Effector memory CD4-positive, alpha-beta T cell (primary cell): ENCODE results near the gene TPGS2.

ENCODE experiments used
- DNase-seq, 3 donors: peaks; one replicate each; pipeline ENCODE4 v3.0.0-alpha.2; 2020
- H3K27ac ChIP-seq: 2 replicates; pipeline ENCODE4 v1.7.0; 2013; ENCODE audit warnings: mild to moderate bottlenecking, low read length, moderate library complexity; ENCODE audit not compliant: insufficient read depth, poor library complexity, severe bottlenecking
- H3K27me3 ChIP-seq: replicated peaks from 2 replicates; pipeline ENCODE4 v1.7.0; 2013; ENCODE audit warnings: mild to moderate bottlenecking, low read length; ENCODE audit not compliant: insufficient read depth, control insufficient read depth, poor library complexity, severe bottlenecking
- H3K36me3 ChIP-seq: 2 replicates; pipeline ENCODE4 v1.7.0; 2013; ENCODE audit warnings: mild to moderate bottlenecking, low read length, moderate library complexity; ENCODE audit not compliant: control insufficient read depth, insufficient read depth
- H3K4me1 ChIP-seq: 2 replicates; pipeline ENCODE4 v1.7.0; 2013; ENCODE audit warnings: low read length, mild to moderate bottlenecking; ENCODE audit not compliant: control insufficient read depth, insufficient read depth, poor library complexity, severe bottlenecking
- H3K4me3 ChIP-seq: 2 replicates; pipeline ENCODE4 v1.7.0; 2013; ENCODE audit warnings: low read length, low read depth, mild to moderate bottlenecking; ENCODE audit not compliant: insufficient read depth, poor library complexity, severe bottlenecking
- H3K9me3 ChIP-seq: 2 replicates; pipeline ENCODE4 v1.7.0; 2013; ENCODE audit warnings: mild to moderate bottlenecking, low read length, moderate library complexity; ENCODE audit not compliant: control insufficient read depth

The TPGS2 gene

GRCh38 chr18:36786686-36787085 is 42.1 kb downstream of the TPGS2 start:
- Histone ChIP-seq H3K27ac (no peak overlapping the region), H3K27me3 (no peaks in the 10 kb centered on the region), H3K4me1 (no peaks in the 10 kb centered on the region), H3K4me3 (no peak overlapping the region), H3K9me3 (no peaks in the 10 kb centered on the region), H3K36me3 (peaks cover 9% of the 10 kb centered on the region)
- DNase-seq = no peak

DNA sequence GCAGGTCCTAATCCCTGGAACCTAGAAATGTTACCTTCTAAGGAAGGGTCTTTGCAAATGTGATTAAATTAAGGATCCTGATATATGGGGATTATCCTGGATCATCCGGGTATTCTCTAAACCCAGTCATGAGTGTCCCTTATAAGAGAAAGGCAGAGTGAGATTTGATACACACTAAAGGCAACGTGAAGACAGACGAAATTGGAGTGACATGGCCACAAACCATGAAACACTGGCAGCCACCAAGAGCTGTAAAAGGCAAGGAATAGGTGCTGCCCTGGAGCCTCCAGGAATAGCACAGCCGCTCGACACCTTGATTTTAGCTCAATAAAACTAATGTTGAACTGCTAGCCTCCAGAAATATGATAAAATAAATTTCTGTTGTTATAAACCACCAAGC is 45.0 kb downstream of the TPGS2 start:
- H3K27ac ChIP-seq = no peak overlapping the region
- H3K4me1 ChIP-seq = no peaks in the 10 kb centered on the region
- H3K27me3 ChIP-seq = no peaks in the 10 kb centered on the region
- no peak for DNase-seq
- no peaks in the 10 kb centered on the region for H3K9me3 ChIP-seq
- no peak overlapping the region for H3K4me3 ChIP-seq
- peaks cover under 1% of the 10 kb centered on the region for H3K36me3 ChIP-seq

DNA sequence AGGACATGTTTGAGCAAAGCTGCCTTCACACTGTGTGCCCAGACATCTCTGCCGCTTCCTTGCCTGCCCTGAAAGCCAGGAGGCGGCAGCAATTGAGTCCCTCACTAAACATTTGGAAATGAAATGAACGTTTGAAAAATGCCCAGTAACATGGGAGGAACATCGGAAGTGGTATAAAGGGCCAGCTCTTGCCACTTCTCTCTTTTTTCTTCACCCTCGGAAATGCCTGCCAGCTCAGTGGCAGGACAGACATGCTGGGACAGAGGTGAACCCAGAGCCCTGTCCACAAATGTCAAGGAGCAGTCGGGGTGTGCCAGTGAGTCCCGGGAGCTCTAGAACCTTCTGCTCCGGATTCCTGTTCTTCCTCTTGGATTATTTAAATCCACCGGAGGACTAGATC is 46.1 kb downstream of the TPGS2 start:
- no peak overlapping the region for H3K27ac ChIP-seq
- no peak overlapping the region for H3K4me3 ChIP-seq
- no peaks in the 10 kb centered on the region for H3K4me1 ChIP-seq
- DNase-seq = no peak
- no peaks in the 10 kb centered on the region for H3K27me3 ChIP-seq
- no peaks in the 10 kb centered on the region for H3K36me3 ChIP-seq
- H3K9me3 ChIP-seq = no peaks in the 10 kb centered on the region

- no peak overlapping the region for H3K27ac ChIP-seq
- no peaks in the 10 kb centered on the region for H3K4me1 ChIP-seq
- H3K27me3 ChIP-seq = no peaks in the 10 kb centered on the region
- H3K4me3 ChIP-seq = no peak overlapping the region
- DNase-seq = no peak
- H3K36me3 ChIP-seq = no peaks in the 10 kb centered on the region
- H3K9me3 ChIP-seq = no peaks in the 10 kb centered on the region
These were observed 48.1 kb downstream of the TPGS2 start for GRCh38 chr18:36780748-36781147.

- Histone ChIP-seq H3K36me3 (no peaks in the 10 kb centered on the region), H3K4me3 (no peak overlapping the region), H3K27me3 (no peaks in the 10 kb centered on the region), H3K9me3 (no peaks in the 10 kb centered on the region), H3K27ac (no peak overlapping the region), H3K4me1 (no peaks in the 10 kb centered on the region)
- DNase-seq = no peak
These were observed 51.2 kb downstream of the TPGS2 start for GRCh38 chr18:36777566-36777965.

DNA sequence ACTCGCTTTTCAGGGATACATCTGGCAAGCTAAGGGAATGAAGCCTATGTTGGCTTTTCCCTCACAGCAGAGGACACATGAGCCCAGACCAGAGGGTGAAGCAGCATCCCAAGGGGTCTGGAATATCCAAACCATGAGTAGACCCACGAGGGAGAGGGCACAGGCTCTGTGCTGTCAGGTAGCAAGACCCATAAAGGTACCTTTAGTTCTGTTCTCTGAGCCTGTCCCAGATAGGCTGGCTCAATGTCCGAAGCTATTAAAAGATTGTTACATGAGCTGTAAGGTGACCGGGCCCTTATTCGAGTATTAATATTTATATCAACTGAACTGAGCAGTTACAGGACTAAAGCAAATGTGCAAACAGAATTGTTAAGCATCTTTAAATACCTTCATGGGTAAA is 52.2 kb downstream of the TPGS2 start:
- Histone ChIP-seq H3K27me3 (no peaks in the 10 kb centered on the region), H3K27ac (no peak overlapping the region), H3K9me3 (no peaks in the 10 kb centered on the region), H3K36me3 (no peaks in the 10 kb centered on the region), H3K4me3 (no peak overlapping the region), H3K4me1 (no peaks in the 10 kb centered on the region)
- no peak for DNase-seq

DNA sequence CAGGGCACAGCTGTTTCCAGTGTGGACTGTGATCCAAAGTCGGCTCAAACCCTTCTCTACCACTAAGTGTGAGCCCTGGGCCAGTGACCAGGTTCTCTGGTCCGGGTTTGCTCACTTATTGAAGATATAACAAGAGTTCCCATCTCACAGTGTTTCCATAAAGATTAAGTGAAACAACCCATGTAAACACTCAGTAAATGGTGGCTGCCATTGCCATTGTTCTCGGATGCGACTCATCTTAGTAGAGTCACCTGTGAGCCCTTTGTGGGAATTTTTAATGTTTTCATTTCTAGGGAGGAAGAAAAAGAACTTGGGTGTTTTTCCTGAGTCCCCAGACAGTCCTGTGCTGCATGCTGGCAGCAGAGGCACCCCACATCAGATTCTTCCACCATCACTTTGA is 53.4 kb downstream of the TPGS2 start:
- H3K4me3 ChIP-seq = no peak overlapping the region
- DNase-seq = no peak
- H3K36me3 ChIP-seq = no peaks in the 10 kb centered on the region
- H3K27me3 ChIP-seq = no peaks in the 10 kb centered on the region
- H3K27ac ChIP-seq = no peak overlapping the region
- H3K9me3 ChIP-seq = no peaks in the 10 kb centered on the region
- H3K4me1 ChIP-seq = no peaks in the 10 kb centered on the region

DNA sequence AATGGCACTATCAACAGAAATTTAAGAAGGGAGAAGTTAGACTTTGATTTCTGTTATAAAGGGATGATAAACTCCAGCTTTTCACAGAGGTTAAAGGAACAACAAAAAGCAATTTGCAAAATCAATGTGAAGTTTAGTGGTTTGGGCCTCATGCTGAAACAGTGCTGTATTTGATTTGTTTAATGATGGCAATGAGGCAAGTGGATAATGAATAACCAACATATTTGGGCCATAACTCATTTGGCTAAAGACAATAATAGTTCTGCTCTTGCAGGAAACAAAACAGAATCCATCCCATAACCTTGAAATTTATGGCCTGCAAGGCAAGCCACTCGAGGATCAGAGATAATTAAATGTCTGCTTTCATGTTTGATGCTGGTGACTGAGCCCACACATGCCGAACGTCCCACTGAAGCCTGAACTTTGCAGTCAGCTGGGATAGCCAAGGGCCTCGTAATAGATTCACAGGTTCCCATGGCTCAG is 56.5 kb downstream of the TPGS2 start:
- H3K27me3 ChIP-seq = no peaks in the 10 kb centered on the region
- H3K4me1 ChIP-seq = no peaks in the 10 kb centered on the region
- DNase-seq = no peak
- H3K27ac ChIP-seq = no peak overlapping the region
- no peaks in the 10 kb centered on the region for H3K36me3 ChIP-seq
- H3K9me3 ChIP-seq = no peaks in the 10 kb centered on the region
- H3K4me3 ChIP-seq = no peak overlapping the region

GRCh38 chr18:36771245-36771644 is 57.6 kb downstream of the TPGS2 start:
- no peaks in the 10 kb centered on the region for H3K27me3 ChIP-seq
- no peaks in the 10 kb centered on the region for H3K9me3 ChIP-seq
- no peak overlapping the region for H3K27ac ChIP-seq
- H3K4me1 ChIP-seq = no peaks in the 10 kb centered on the region
- no peak overlapping the region for H3K4me3 ChIP-seq
- no peak for DNase-seq
- H3K36me3 ChIP-seq = no peaks in the 10 kb centered on the region

DNA sequence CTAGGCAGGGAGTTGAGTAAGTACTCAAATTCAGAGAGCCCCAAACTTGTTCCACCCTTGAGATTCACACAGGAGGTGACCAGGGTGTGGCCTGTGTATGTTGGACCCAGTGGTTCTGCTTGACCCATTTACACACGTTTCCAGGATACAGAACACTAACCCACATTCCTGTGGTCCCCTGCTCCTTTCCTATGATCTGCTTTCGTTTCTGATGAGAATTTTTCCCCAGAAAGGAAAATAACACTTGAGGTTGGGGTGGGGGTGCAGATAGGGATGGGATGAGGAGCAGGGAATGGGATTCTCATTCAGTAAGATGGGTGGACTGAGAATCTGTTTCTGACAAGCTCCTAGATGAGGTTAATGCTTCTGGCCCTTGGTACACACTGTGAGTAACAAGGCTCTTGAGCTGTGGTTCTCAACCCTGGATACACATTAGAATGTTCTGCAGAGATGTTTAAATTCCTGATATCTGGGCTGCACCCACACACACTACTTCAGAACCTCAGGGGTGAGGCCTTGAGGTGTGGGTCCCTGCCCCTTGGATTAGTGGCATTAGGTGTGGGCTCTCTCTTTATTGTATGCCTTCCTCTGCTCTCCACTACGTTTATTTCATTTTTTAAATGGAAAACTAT is 58.4 kb downstream of the TPGS2 start:
- H3K27ac ChIP-seq = no peak overlapping the region
- H3K4me1 ChIP-seq = no peaks in the 10 kb centered on the region
- H3K36me3 ChIP-seq = no peaks in the 10 kb centered on the region
- no peak overlapping the region for H3K4me3 ChIP-seq
- H3K9me3 ChIP-seq = no peaks in the 10 kb centered on the region
- H3K27me3 ChIP-seq = no peaks in the 10 kb centered on the region
- no peak for DNase-seq
